Thymus (tissue), 11 donors: ENCODE data around the gene SPTBN1. TPM values are rescaled to one million over a fixed set of nuclear protein-coding genes. Genes with fewer than 3 reads are reported as not detected.

Experiments
- DNase-seq, 9 donors: peaks; one replicate each; pipeline ENCODE4 v3.0.0-alpha.2; 2013; ENCODE audit warnings: low spot score in 9 of 9, low read depth in 6 of 9, missing footprints in 1 of 9
- H3K27ac ChIP-seq, 2 donors: one replicate each; pipeline ENCODE4 v1.5.1; 2013; ENCODE audit warnings: control low read depth in 1 of 2, low read depth in 1 of 2, low read length in 1 of 2, mild to moderate bottlenecking in 1 of 2, moderate library complexity in 1 of 2
- H3K27me3 ChIP-seq, 2 donors: one replicate each; pipeline ENCODE4 v1.5.1; 2013; ENCODE audit warnings: low read length in 1 of 2; ENCODE audit not compliant: control insufficient read depth in 2 of 2, insufficient read depth in 1 of 2
- H3K36me3 ChIP-seq, 2 donors: one replicate each; pipeline ENCODE4 v1.5.1; 2013; ENCODE audit warnings: low read length in 1 of 2, mild to moderate bottlenecking in 1 of 2, moderate library complexity in 1 of 2; ENCODE audit not compliant: control insufficient read depth in 2 of 2, insufficient read depth in 2 of 2
- H3K4me1 ChIP-seq, 2 donors: one replicate each; pipeline ENCODE4 v1.5.1; 2013; ENCODE audit warnings: low read length in 2 of 2; ENCODE audit not compliant: control insufficient read depth in 2 of 2, insufficient read depth in 2 of 2
- H3K4me3 ChIP-seq, 2 donors: one replicate each; pipeline ENCODE4 v1.5.1; 2013; ENCODE audit warnings: low read length in 2 of 2, control low read depth in 1 of 2, mild to moderate bottlenecking in 1 of 2
- H3K9me3 ChIP-seq, 2 donors: one replicate each; pipeline ENCODE4 v1.5.1; 2013; ENCODE audit warnings: low read length in 1 of 2, mild to moderate bottlenecking in 1 of 2; ENCODE audit not compliant: control insufficient read depth in 2 of 2, insufficient read depth in 1 of 2
- WGBS: extraction: QIAGEN DNeasy Blood & Tissue Kit; methylation state at CpG from one replicate; pipeline ENCODE4 v1.1.7; 2013; 5-methylcytosine and 5-hydroxymethylcytosine counted together
- polyA plus RNA-seq: library from polyadenylated mRNA; stranded (reverse); fragments of 200-250 nt; gene quantifications from one replicate; pipeline ENCODE4 v1.2.3, GENCODE V29; 2013
- total RNA-seq: library from RNA; stranded (reverse); fragments of 120-200 nt; gene quantifications from one replicate; pipeline ENCODE4 v1.2.4, GENCODE V29; 2013
- donor health status: healthy.

The SPTBN1 gene
- total and polyA plus RNA-seq, 2 donors = 37.1 to 74.4 TPM

GRCh38 chr2:54667726-54668650 lies 211.9 kb downstream of the SPTBN1 start:
- Histone ChIP-seq H3K36me3 (peaks cover 44 to 75% of the 10 kb centered on the region in 2 donors), H3K27me3 (no peaks in the 10 kb centered on the region), H3K4me1 (peaks cover 0 to under 1% of the 10 kb centered on the region in 2 donors), H3K27ac (no peak overlapping the region), H3K4me3 (no peak overlapping the region), H3K9me3 (no peaks in the 10 kb centered on the region)
- WGBS = 98% methylated on average over 17 of the region's 17 CpGs
- DNase-seq = no peak

GRCh38 chr2:54668711-54669110 lies 212.6 kb downstream of the SPTBN1 start:
- H3K36me3 ChIP-seq = peaks cover 37 to 68% of the 10 kb centered on the region in 2 donors
- H3K27ac ChIP-seq = no peak overlapping the region

GRCh38 chr2:54669677-54670484 lies 213.8 kb downstream of the SPTBN1 start:
- Histone ChIP-seq H3K27ac (no peak overlapping the region), H3K36me3 (peaks cover 28 to 56% of the 10 kb centered on the region in 2 donors), H3K4me3 (no peak overlapping the region), H3K4me1 (peaks cover 0 to 19% of the 10 kb centered on the region in 2 donors), H3K27me3 (no peaks in the 10 kb centered on the region), H3K9me3 (no peaks in the 10 kb centered on the region)
- WGBS = 95% methylated on average over 7 of the region's 7 CpGs
- DNase-seq = no peak

More at GRCh38 chr2:54668711-54669110, 212.6 kb downstream of the SPTBN1 start:
- 98% methylated on average over 5 of the region's 5 CpGs for WGBS
- no peaks in the 10 kb centered on the region for H3K27me3 ChIP-seq
- peaks cover 0 to 8% of the 10 kb centered on the region in 2 donors for H3K4me1 ChIP-seq
- H3K4me3 ChIP-seq = no peak overlapping the region
- no peak for DNase-seq
- H3K9me3 ChIP-seq = no peaks in the 10 kb centered on the region

GRCh38 chr2:54670485-54671009 lies 214.4 kb downstream of the SPTBN1 start:
- 91% methylated on average over 9 of the region's 9 CpGs for WGBS
- no peaks in the 10 kb centered on the region for H3K27me3 ChIP-seq
- no peak for DNase-seq
- no peak overlapping the region for H3K27ac ChIP-seq
- no peak overlapping the region for H3K4me3 ChIP-seq
- no peaks in the 10 kb centered on the region for H3K9me3 ChIP-seq
- peaks cover 28 to 50% of the 10 kb centered on the region in 2 donors for H3K36me3 ChIP-seq
- peaks cover 0 to 24% of the 10 kb centered on the region in 2 donors for H3K4me1 ChIP-seq

GRCh38 chr2:54671010-54671409 lies 214.9 kb downstream of the SPTBN1 start:
- DNase-seq = no peak
- H3K4me1 ChIP-seq = peaks cover 0 to 24% of the 10 kb centered on the region in 2 donors
- no peaks in the 10 kb centered on the region for H3K27me3 ChIP-seq
- H3K36me3 ChIP-seq = peaks cover 25 to 46% of the 10 kb centered on the region in 2 donors
- no peaks in the 10 kb centered on the region for H3K9me3 ChIP-seq
- WGBS = 99% methylated on average over 3 of the region's 3 CpGs
- no peak overlapping the region for H3K27ac ChIP-seq
- H3K4me3 ChIP-seq = no peak overlapping the region

GRCh38 chr2:54671875-54672589 lies 215.9 kb downstream of the SPTBN1 start:
- Histone ChIP-seq H3K27ac (peak overlapping the region in 1 of 2 donors; percentile 36), H3K36me3 (peaks cover 16 to 36% of the 10 kb centered on the region in 2 donors), H3K27me3 (no peaks in the 10 kb centered on the region), H3K9me3 (no peaks in the 10 kb centered on the region), H3K4me1 (peaks cover 0 to 26% of the 10 kb centered on the region in 2 donors), H3K4me3 (no peak overlapping the region)
- DNase-seq = no peak
- WGBS = 98% methylated on average over 4 of the region's 4 CpGs

GRCh38 chr2:54672590-54673456 lies 216.7 kb downstream of the SPTBN1 start:
- Histone ChIP-seq H3K4me3 (no peak overlapping the region), H3K27me3 (no peaks in the 10 kb centered on the region), H3K4me1 (peaks cover 0 to 27% of the 10 kb centered on the region in 2 donors), H3K27ac (peak overlapping the region; percentile 78 to 91), H3K9me3 (no peaks in the 10 kb centered on the region), H3K36me3 (peaks cover 10 to 28% of the 10 kb centered on the region in 2 donors)
- 77% methylated on average over 12 of the region's 12 CpGs for WGBS
- DNase-seq = peak in 2 of 9 donors; percentile 23 to 28

GRCh38 chr2:54673501-54673998 lies 217.4 kb downstream of the SPTBN1 start:
- WGBS = 34% methylated on average over 16 of the region's 16 CpGs

More at GRCh38 chr2:54673501-54673998, 217.4 kb downstream of the SPTBN1 start:
- no peak overlapping the region for H3K4me3 ChIP-seq
- DNase-seq = peak in 3 of 9 donors; percentile 22 to 53 (median 35)
- no peaks in the 10 kb centered on the region for H3K27me3 ChIP-seq
- no peaks in the 10 kb centered on the region for H3K9me3 ChIP-seq
- peaks cover 0 to 27% of the 10 kb centered on the region in 2 donors for H3K4me1 ChIP-seq
- peak overlapping the region; percentile 78 to 91 for H3K27ac ChIP-seq
- H3K36me3 ChIP-seq = peaks cover 4 to 21% of the 10 kb centered on the region in 2 donors
